ENCODE data around the gene RBM20.

GRCh38 chr10:110881905-110882304, 237.8 kb downstream of the RBM20 start:
- TF ChIP-seq CTCF (IDR thresholded peaks at IDR 0.05) (no peak), POLR2A (IDR thresholded peaks at IDR 0.05) (no peak)
